A549 (cell line): ENCODE measurements around the gene UBE2E2.

Source experiments
- KDM1A ChIP-seq: fragments of 200-600 bp; sonication (generic); IDR thresholded peaks from 2 replicates; pipeline ENCODE4 v1.6.1; 2016; ENCODE audit warnings: low read depth, mild to moderate bottlenecking
- NFE2L2 ChIP-seq: fragments of 150-350 bp; conservative IDR thresholded peaks from 2 replicates; pipeline ENCODE4 v1.6.1; 2014; ENCODE audit warnings: low read length
- ZC3H11A ChIP-seq: fragments of 450-650 bp; IDR thresholded peaks from 2 replicates; pipeline ENCODE4 v1.6.1; 2014; ENCODE audit warnings: antibody characterized with exemption, mild to moderate bottlenecking
- ZSCAN20 ChIP-seq: fragments of 250-450 bp; sonication (Bioruptor Pico); IDR thresholded peaks from 2 replicates; pipeline ENCODE4 v1.8.0; 2022; ENCODE audit warnings: mild to moderate bottlenecking, moderate library complexity
- TF ChIP-seq, protein P1 (sequence below): fragments of >200 bp; sonication (Bioruptor Twin); formaldehyde crosslinking; IDR thresholded peaks from 3 replicates; pipeline ENCODE4 v1.5.1; 2016

DNA sequence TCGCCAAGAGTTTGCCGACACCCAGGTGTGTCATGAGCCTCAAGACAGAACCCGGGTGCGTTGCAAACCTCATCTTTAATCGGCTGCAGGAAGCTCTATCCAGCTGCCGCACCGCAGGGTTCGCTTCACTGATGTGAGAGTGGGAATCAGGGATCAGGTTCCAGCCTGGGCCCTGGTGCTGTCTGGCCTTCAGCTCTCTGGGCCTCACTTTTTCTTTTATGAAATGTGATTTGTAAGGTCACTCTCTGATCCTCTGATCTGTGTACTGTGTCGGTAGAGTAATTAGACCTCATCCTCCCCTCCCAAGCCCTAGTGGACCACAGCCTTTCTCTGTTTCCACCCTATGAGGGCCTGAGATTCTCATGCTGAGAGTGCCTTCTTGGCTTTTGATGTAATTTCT lies 399.8 kb downstream of the UBE2E2 start:
- TF ChIP-seq ZC3H11A (no peak), NFE2L2 (no peak), KDM1A (no peak), ZSCAN20 (CRISPR knock-in tag) (no peak)
- TF ChIP-seq, protein P1, sequence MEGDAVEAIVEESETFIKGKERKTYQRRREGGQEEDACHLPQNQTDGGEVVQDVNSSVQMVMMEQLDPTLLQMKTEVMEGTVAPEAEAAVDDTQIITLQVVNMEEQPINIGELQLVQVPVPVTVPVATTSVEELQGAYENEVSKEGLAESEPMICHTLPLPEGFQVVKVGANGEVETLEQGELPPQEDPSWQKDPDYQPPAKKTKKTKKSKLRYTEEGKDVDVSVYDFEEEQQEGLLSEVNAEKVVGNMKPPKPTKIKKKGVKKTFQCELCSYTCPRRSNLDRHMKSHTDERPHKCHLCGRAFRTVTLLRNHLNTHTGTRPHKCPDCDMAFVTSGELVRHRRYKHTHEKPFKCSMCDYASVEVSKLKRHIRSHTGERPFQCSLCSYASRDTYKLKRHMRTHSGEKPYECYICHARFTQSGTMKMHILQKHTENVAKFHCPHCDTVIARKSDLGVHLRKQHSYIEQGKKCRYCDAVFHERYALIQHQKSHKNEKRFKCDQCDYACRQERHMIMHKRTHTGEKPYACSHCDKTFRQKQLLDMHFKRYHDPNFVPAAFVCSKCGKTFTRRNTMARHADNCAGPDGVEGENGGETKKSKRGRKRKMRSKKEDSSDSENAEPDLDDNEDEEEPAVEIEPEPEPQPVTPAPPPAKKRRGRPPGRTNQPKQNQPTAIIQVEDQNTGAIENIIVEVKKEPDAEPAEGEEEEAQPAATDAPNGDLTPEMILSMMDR = no peak
